Left renal pelvis (tissue), 4 donors: ENCODE measurements around the gene RTF1. TPM values are rescaled to one million over a fixed set of nuclear protein-coding genes. Genes with fewer than 3 reads are reported as not detected.

ENCODE experiments used
- DNase-seq, 4 donors: peaks; one replicate each; pipeline ENCODE4 v3.0.0-alpha.2; 2013; ENCODE audit warnings: low read depth in 4 of 4, low spot score in 3 of 4
- polyA plus RNA-seq, 4 donors: library from polyadenylated mRNA; unstranded; fragments of 120-200 nt; gene quantifications; one replicate each; pipeline ENCODE4 v1.2.1, GENCODE V29; 2013; ENCODE audit not compliant: insufficient read length in 4 of 4

RTF1 gene
- polyA plus RNA-seq, 4 donors, result 71.7 to 80.7 (median 73.4) TPM

DNA sequence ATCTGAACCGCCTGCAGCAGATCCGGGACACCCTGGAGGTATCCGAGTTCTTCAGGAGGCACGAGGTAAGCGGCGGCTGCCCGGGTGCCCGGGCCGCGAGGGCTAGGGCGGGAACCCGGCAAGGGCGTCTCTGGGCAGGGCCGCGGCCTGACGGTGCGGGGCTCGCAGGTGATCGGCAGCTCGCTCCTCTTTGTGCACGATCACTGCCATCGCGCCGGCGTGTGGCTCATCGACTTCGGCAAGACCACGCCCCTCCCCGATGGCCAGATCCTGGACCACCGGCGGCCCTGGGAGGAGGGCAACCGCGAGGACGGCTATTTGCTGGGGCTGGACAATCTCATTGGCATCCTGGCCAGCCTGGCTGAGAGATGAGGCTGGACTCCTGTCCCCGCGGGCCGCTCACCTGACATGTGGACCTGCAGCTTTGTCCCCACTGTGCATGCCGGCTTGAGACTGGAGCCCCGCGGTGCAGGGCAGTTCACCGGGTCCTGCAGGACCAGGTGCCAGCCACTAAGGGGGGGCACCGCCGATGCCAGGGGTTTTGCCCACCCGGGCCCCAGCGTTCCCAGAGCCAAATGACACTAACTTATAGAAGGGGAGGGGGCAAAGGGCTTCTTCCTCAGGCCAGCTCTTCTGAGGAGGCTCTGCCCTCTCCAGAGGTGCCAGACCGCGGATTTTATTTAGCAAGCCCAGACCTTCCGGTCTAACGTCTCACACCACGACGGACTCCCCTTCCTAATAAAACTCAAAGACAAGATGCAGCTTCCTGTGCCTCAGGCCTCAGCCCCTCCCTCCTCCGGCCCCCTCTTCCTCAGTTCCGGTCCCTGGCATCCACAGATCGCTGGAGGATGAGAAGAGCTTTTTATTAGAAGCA lies 86.1 kb downstream of the RTF1 start:
- DNase-seq, result no peak

DNA sequence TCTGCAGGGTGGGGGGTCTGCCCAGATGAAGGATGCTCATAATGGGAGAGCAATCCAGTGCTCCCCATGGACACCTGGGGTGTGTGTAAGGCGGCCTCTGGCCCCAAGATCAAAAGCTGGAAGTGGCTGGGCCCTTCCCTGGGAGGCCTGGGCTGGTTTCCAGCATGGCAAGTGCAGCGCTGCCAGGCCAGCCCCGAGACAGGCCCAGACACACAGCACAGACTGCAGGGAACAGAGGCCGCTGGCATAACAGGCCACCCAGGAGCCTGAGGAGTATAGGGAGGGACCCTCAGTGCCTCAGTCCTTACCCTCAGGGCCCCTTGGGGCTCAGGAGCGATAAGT lies 86.7 kb downstream of the RTF1 start:
- DNase-seq, result no peak

DNA sequence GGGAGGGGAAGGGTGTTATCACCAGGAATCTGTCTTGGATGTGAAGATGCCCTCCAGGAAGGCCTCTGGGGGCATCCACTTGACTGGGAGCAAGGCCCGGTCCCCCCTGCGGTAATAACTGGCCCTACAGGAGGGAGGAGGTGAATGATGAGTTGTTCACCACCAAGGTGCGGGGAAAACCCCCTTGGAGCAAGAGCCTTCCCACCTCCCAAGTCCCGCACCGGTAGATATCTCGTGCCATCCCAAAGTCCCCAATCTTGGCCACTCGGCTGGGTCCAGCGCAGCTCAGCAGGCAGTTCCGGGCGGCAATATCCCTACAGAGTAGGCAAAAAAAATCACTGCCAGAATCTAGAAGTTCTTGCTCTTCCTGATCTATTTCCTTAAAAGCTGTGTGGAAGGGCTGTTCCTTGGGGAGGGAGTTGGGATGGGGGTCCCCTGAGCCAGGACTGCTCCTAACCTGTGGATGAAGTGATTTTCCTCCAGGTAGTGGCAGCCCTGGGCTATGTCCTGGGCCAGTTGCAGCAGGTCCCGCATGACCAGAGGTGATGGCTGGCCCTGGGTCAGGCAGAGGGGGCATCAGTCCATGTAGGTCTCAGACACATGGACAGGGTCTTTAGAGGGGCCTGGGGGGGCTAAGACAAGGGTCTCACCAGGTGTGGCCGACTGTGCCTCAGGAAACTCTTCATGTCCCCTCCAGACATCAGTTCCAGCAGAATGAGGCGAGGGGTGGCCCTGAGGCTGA lies 88.0 kb downstream of the RTF1 start:
- no peak for DNase-seq

DNA sequence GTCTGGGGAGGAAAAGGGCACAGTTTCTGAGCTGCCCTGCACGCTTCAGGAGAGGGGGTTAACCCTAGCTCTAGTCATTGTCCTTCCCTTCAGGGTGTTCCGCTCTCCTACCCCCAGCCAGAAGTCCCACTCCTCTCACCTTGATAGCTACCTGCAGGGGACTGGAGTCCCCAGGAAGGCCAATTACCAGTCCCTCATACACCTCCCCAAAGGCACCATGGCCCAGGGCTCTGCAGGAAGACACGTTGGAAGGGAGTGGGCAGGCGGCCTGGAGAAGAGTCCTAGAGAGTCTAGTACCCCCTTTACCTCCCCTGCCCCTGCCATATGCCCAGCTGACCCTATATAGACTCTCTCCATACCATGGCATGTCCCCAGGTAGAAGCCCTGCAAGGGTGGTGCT lies 88.9 kb downstream of the RTF1 start:
- no peak for DNase-seq

DNA sequence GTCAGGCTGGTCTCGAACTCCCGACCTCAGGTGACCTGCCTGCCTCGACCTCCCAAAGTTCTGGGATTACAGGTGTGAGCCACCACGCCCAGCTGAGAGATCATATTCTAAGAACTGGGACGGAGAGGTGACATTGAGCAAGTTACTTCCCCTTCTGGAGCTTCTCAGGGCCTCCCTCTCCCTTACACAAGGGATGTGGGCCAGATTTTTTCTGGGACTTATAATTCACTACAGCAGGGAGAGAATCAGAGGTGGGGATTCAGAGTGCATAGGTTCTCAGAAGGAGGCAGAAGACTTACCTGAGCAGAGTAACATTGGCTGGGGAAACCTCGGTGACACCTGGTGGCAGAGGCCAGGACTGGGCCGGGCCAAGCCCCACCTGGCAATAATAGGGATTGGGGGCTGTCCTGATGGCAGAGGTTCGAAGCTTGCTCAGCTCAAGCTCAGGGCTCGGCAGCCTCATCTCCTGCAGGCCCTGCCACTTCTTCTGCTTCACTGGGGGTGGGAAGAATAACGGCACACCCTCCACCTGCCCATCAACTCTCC lies 90.0 kb downstream of the RTF1 start:
- no peak for DNase-seq

DNA sequence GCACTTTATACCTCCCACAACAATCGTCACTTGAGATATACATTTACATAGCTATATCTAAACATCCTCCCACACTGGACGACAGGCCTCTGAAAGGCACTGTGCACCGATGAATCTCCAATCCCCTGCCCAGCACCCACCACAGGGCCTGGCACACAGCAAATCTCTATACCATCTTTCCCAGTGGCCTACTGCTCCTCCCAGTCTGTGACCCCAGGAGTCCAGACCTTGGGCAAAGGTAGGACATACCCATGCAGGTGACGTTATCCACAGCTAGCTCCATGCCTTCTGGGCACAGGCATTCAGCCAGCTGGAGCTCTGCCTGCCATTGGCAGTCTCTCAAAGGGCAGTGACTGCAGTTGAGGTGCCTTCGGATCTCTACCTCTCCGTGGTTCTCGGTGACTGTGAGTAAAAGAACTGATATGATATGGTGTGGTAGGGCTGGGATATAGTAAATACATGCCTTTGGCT lies 91.0 kb downstream of the RTF1 start:
- no peak for DNase-seq

DNA sequence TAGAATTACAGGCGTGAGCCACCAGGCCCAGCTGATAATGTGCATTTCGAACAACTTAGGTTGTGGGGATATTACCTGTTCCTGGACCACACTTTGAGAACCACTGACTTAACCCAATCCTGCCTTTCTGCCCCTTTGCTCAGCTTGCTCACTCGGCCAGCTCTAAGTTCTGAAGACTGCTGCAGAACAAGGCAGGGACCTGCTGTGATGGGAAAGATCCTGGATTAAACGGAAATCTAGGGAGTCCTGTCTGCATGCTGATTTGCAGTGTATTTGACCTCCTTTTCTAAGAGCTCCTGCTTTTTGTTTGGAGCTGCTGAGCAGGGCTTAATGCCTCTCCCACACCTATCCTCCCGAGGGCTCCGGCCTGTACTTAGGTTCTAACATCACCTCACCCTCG lies 93.8 kb downstream of the RTF1 start:
- DNase-seq, result no peak

DNA sequence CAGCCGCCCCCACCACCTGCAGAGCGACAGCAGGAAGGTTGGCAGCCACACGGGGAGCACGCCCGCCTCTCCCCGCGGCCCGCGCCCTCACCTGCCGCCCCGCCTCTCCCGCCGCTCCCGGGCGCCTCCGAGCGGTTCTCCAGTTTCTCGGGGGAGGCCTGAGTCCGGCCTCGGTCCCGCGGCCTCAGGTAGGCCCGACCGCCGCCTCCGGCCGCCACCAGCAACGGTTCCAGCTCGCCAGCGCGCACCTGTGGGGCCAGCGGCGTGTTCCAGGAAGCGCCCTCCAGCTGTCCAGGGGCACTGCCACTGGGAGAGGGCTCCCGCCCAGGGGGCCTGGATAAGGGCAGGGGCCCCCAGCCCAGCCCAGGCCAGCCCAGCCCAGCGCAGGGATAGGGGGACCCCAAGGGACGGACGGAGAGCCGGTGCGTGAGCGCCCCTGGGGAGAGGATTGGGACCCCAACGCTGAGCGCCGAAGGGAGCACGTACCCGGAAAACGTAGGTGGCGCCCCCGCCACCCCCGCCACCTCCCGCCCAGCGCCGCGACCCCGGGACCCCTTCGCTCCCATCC lies 94.5 kb downstream of the RTF1 start:
- no peak for DNase-seq

DNA sequence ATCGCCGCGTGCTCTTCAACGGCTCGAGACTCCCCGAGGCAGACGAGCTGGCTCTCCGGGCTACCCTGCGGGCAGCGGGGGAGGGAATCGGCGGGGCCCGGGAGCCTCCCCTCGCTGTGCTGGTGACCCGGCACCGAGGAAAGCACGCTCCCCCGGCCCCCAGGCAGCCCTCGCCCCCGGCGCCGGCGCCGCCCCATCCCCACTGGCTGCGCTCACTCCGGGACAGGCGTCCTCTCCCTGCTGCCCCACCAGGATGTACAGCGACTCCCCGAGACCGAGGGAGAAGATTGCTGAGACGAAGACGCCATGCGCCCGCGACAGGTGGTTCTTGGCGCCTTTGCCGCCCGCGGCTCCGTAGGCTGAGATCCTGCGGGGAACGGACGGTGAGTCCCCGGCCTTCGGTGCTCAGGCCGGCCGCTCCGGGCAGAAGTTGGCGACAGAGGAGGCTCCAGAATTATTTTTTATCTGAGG lies 95.0 kb downstream of the RTF1 start:
- DNase-seq, result no peak

DNA sequence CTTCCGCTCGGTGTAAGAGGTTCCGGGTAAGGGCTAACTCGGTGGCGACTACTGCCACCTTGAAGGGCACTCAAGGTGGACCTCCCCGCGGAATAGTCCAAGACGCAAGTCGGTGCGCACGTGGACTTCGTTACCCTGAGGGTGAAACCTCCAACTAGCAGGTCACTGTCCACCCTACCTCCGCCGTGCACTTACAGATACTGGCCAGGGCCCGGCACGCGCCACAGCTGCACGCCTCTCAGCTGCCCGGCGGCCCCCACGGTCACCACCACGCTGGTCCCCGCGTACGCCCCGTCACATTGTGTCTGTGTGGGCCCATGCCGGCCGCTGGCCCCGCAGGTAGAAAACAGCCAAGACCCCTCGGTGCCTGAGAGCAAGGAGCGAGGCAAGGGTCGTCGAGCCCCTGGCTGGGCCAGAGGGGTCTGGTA lies 95.6 kb downstream of the RTF1 start:
- DNase-seq, result no peak

DNA sequence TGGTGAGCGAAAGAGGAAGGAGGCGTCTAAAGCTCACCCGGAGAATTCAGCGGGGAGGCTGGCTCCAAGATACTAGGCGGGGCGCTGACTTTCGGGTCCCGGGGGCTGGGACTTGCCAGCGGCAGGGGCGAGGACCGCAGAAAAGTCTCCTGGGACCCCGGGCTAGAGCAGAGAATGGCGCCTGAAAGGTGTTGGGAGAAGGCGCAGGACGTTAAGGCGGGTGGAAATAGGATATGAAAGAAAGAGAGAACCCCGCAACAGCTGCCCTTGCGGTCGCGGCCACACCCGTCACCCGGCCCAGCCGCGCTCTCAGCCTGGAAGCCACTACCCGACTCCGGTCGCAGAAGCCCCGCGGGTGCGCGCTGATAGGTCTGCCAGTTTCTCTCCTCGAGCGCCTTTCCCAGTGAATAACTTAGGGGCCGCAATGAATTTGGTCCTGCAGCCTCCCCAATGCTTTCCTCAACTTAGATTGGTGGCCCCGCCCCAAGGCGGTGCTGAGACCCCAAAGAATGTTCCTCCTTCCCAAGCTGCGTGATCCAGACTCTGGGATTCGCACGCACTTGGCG lies 96.1 kb downstream of the RTF1 start:
- DNase-seq, result no peak

DNA sequence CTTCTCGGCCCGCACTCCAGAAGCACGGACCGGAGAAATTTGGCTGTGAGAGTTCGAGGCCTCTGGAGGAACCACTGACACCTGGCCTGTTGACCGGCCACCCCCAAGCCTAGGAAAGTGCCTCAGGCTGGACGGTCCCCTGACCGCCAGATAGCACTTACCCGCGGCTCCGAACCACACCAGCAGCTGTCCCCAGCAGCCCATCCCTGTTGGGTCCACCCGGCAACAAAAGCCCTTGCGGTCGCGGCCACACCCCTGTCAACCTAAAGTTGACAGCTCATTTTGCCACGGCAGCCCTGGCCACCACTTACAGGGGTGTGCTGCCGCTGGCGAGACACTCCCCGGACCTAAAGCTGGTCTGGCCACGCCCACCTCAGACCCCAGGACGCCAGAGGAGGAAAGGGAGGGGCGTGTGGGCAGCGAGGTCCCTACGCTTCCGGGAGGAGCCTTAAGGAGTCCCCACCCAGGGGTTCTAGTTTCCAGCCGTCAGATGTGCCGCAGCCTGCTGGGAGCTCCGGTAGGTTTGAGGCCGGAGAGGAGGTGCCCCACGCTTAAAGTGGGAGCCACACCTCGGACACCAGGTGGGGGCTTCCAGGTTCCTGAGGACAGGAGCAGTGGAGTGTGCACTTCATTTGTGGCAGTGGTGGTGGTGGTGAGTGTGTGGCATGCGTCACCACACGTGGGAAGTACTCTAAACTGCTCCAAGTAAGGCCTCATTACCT lies 96.8 kb downstream of the RTF1 start, which contains the start of gene LTK:
Gene LTK (minus strand): TSS at position 322 of the 722 bp plus-strand sequence. CDS start 118 bp downstream, at position 204.
- DNase-seq, result no peak

DNA sequence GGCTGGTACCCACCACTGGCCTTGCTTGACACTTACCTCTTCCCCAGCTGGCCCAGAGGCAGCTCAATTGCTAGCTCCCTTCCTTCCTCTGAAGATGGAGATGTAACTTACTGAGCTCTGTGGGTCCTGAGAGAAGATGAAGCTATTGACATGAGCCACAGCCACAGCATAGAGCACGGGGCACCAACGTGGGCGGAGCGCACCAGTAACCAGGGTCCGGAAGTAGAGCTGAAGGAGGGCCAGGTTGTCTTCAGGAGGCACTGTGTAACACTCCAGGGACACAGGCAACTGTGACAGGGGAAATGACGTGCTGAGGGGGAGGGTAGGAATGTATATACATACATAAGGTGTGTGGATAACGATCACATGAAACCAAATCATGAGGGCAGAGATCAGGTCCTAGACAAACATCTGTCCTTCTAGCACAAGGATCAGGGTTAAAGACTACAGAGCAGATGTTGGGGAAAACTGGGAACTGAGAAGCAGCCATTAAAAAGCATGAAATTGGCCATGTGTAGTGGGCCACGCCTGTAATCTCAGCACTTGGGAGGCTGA lies 101.1 kb downstream of the RTF1 start:
- no peak for DNase-seq

DNA sequence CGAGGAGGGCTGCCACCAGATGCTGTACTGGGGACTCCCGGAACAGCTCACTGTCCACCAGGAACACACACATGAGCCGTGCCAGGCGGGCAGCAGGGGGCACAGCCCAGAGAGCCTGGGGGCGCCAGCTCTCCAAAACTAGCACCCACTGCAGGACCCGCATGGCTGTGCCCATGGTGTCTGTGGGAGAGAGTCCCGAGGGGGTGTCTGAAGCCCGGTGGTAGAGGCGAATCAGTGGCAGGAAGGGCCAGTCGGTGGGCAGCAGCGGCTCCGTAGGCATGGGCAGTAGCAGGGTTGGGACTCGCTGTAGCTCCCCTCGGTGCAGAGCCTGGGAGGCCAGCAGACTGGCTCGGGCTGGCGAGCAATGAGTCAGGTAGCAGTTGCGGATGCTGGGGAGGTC lies 103.7 kb downstream of the RTF1 start:
- DNase-seq, result no peak

DNA sequence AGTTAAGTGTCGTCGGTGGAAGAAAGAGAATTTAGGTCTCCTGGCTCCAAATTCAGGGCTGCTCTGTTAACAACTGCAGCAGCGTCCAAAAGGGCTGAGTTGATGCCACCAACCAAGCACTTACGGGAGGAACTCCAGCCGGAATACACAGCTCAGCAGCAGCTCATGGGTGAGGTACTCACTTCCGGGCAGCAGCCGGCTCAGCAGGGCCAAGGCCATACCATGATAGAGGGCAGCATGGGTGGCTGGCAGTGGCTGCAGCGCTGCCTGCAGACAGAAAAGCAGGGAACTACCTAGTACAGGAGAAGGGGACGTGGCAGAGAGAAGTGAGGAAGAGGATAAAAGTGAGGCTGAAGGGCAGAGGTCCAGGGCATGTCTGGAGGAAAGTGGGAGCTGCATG lies 104.7 kb downstream of the RTF1 start:
- DNase-seq, result no peak

DNA sequence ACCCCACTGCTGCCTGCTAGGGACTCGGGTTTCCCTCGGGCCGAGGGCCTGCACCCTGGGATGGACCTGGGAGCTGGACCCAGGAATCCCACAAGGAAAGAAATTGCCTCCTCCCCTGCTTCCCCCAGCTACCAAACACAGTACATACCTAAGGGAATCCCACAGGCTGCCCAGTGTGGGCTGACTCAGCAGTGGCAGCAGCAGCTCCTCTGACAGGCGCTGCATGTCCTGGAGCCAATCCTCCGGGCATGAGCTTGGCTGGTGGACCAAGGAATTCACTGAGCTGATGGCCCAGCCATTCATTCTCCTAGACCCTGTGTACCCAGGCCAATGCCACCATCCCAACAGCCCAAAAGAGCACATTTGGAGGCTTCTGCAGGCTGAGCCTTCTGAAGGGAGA lies 106.2 kb downstream of the RTF1 start:
- DNase-seq, result no peak

DNA sequence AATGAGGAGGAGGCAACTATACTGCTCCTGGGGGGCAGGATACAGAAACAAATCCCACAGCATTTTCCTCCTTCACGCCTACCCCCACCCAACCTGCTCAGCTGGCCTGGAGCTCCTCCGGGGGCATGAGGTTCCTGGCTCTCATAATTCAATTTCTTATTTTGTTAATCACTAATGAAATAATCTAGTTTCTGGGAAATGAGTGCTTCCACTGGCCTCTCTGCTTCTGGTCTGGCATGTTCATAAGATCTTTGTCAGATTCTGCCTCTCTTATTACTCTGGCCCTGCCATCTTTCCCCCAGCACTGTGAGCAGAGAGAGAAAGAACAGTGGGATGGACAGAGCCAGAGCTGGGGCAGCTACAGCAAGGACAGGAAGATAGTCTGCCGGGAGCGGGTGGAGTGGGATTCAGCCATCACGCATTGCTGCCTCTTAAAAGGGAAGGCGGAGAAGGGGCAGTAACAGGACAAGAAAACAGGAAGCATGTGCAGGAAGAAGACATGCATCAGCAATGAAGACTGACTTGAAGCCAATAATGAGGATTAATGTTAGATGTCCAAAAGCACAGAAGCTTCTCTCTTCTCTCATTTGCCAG lies 113.6 kb downstream of the RTF1 start:
- no peak for DNase-seq
